ENCODE data around the gene GAMT.

Gene GAMT

DNA sequence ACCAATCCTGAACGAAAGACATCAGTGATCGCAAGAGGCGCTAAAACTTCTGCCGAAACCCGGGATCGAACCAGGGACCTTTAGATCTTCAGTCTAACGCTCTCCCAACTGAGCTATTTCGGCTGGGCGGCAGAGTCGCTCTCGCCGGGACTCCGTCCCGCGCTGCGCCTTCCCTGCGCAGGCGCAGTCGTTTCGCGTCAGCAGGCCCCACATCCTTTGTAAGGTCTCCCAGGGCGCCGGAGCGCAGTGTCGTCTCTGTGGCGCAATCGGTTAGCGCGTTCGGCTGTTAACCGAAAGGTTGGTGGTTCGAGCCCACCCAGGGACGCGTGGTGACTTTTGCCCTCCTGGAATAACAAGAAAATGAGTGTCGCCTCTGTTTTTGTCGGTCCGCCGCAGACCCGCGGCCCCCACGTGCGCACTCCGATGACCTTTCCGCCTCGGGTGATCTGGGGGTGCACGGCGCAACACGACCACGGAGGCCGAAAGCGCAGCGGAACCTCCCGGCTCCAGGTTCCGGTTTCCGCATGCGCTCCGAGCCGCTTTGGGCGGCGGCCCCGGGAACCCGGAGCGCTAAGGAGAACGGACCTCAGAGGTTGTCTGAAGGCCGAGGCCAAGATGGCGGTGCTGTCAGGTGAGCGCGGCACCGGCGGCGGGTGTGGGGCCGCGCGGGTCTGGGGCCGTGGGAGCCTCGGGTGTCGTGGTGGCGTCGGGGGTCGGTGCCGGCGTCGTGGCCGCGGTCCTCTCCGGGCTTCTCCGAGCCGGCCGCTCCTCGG, 17.8 kb downstream of the GAMT start, which contains the start of gene NDUFS7:
Gene NDUFS7, plus strand, starts transcription at position 596 of the 773 bp plus-strand sequence. Its CDS starts 20 bp downstream, at position 616.
- peak; percentile 55 for DNase-seq

DNA sequence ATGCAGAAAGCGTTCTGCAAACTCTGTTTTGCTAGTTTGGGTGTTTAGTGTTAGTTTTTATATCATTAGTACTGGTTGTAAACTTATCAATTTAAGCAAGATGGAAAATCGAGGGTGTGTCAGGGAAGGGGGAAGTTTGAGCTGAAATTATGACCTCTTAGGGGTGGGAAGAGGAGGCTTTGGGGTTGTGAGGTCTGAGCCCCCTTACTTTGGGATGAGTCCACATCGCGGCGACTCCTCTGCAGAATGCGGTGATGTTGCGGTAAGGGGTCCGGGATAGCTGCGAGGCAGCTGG, 18.4 kb downstream of the GAMT start:
- no peak for DNase-seq

DNA sequence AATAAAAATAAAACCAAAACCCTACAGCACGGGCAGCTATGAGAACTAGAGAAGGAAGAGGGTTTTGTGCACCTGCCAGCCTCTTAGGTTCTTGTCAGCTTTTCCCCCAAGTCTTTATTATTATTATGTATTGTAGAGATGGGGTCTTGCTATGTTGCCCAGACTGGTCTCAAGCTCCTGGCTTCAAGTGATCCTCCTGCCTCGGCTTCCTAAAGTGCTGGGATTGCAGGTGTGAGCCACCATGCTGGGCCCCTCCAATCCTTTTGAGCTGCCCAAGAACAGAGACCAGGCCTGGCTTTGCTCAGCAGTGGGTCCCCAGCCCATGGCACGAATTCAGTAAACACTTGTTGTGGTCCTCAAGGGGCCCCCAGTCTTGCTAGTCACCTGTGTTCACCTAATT, 19.1 kb downstream of the GAMT start:
- DNase-seq, result no peak

DNA sequence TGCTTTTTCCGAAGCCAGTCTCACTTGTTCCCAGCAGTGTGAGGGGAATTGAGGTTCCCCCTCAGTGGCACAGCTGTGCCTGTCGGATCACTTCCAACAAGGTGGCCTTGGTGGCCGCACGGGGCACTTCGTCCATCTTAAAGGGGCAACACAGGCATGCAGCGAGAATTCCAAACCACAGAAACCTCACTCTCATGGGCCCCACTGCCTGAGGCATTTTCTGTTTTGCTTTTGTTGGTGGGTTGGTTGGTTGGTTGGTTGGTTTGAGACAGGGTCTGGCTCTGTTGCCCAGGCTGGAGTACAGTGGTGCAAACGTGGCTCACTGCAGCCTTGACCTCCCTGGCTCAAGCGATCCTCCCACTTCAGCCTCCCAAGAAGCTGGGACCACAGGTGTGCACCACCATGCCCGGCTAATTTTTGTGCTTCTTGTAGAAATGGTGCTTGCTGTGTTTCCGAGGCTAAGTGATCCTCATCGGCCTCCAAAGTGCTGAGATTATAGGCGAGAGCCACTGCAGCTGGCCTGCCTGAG, 21.3 kb downstream of the GAMT start:
- no peak for DNase-seq

DNA sequence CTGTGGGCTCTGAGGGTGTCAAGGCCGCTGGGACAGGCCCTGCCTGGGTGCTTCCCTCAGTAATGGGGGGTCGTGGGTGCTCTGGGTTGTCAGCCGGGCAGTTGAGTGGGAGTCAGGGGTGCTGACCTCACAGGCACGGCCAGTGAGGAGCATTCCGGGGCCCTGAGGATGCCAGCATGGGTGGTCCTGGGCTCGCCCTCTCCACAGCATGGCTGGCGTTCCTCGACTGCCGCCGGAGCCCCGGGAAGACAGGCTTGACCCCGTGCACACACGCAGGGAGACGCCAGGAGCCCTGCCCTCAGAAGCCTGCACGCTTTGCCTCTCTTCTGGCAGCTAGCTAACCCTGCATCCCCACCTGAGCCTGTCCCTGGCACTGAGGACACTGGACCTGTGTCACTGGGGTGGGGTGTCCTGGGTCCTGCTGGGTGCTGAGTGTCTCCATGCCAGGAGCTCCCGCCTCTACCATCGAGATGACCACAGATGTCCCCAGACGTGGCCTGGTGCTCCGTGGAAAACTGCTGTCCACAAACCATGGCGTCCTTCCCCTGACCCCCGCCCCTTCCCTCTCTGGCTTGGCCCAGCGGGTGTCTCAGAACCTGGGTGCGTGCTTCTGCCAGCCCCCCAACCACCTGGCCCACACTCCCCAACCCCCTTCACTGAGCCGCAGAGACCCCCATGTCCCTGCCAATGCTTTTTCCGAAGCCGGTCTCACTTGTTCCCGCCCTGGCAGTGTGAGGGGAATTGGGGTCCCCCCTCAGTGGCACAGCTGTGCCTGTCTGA, 22.0 kb downstream of the GAMT start:
- DNase-seq, result no peak

DNA sequence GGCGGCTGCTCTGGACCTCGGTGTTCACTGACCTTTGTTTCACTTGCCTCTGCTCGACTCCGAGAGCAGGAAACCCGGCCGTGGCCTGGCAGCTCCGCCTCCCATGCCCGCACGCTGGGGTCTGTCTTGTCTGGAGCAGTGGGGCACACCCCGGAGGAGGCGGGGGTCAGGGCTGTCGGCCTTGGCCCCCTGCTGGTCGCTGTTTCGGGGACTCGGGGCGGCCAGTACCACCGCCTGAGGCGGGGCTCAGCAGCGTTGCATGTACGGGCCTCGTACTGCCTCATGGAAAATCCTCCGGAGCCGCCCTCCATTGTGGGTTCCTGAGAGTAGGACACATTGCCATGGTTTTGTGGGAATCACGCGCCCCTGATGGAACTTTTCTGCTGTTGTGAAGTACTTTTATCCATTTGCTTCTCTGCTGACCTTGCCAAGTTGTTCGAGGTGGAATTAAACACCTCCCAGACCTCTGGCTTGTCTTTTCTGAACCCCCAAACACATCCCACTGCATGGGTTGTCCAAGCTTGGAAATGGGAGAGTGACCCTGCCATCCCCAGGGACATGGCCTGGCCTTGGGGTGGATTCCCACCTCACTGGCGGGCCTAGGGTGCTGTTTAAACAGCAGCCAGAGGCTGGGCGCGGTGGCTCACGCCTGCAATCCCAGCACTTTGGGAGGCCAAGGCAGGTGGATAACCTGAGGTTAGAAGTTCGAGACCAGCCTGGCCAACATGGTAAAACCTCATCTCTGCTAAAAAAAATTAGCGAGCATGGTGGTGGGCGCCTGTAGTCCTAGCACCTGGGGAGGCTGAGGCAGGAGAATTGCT, 23.2 kb downstream of the GAMT start:
- DNase-seq, result no peak

DNA sequence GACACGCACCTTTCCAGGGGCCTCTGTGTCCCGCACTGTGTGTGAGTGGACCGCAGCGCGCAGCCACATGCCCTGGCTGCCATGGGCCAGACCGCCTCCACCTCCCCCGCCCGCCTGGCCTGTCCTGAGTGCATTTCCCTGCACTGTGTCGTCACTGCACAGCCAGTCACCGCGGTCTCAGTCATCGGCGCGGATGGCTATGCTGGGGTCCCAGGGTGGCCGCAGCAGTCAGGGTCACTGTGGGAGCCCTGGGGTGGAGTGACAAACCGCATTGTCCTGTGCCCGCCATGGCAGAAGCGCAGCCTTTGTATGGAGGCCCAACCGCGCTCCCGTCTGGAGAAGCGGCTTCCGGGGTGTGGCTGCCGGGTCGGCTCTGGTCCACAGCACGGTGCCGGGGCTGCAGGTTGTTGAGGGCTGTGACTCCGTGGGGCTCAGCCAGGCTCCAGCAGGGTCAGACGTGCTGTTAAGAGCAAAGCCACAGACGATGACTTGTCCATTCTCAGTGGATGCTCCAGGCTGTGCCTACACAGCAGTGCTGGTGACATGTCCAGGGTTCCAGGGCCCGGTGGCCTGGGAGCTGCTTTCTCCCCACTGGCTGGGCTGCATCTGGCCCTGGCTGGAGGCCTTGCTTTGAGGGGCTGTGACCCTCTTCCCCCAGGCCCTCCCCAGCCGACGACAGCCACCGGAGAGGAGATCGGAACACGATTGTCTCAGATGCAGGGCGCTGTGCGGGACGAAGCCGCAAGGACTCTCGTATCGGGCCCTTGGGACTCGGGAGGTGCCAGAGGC, 24.0 kb downstream of the GAMT start:
- no peak for DNase-seq

DNA sequence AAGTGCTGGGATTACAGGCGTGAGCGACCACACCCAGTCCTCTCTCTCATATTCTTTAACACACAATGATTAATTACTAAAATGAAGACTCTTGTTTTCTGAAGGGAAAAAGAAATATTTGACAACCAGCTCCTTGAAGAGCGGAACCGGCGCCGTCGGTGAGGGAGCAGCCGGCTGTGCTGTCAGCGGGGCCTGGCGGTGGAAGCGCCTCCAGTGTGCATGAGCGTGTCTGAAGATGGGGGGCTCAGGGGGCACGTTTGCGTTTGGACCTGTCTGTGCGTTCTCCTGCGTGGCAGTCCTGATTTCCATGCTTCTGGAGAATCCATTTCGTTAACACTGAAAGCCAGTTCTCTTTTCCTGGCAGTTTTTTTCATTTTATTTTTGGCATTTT, 24.9 kb downstream of the GAMT start:
- no peak for DNase-seq

DNA sequence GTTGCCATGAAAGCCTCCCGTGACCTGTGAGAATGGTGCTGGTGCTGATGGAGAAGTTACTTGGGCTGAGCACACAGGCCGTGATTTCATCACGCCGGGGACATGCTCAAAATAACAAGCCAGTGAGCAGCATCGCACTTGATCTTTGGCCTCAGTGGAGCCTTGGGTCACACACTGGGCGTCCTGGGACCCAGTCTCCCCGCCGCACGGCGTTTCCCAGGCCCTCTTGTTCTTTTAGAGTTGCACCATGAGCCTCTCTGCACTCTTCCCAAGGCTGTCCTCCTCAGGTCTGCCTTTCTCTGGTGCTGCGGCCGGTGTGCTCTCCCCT, 27.1 kb downstream of the GAMT start:
- no peak for DNase-seq

DNA sequence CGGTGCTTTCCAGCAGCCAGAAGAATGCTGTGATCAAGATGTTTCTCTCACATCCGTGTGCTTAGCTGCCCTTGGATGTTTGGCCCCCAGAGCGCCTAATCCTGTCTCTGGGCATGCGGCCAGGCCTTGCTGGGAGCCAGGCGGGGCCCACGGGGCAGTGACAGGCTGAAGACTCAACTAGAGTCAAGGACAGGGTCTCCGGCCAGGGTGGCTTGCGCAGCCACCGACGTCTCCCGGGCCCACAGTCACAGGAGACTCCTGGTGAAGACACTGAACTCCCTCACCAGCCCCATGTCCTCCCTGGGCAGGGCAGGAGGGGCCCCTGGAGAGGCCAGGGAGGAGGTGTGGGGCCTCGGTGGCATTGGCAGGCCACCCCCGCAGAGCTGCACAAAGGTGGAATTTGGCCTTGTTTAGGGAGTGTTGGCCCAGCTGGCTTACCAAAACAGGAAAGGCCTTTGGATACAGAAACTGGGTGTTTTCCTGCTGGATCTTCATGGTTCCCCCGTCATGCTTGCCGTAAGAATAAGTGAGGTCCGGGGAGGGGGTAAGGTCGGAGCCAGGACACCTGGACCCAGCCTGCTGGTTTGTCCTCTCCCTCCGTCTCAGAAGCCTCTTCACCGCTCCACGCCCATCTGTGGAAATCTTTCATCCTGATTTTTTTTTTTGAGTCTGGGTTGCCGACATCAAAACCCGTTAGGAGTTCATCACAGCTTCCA, 27.6 kb downstream of the GAMT start:
- no peak for DNase-seq

DNA sequence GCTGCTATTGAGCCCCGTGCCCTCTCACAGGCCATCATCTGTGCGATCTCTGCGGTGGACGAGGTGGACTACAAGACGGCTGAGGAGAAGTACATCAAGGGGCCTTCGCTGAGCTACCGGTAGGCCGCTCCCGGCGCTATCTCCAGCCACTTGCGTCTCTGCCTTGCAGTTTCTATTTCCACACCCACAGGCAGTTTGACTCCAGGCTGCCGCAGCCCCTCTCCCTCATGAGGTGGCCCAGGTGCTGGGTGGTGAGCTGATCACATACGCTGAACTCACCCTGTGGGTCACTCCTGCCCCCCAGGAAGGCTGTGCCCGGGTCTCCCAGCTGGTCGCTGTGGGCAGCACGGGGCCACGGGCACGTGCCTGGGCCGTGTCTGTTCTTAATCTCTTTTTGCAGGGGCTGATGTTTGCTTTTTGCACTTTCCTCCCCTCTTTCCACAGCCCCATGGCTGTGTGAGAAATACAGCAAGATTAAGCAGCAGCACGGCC, 28.3 kb downstream of the GAMT start:
- DNase-seq, result no peak

DNA sequence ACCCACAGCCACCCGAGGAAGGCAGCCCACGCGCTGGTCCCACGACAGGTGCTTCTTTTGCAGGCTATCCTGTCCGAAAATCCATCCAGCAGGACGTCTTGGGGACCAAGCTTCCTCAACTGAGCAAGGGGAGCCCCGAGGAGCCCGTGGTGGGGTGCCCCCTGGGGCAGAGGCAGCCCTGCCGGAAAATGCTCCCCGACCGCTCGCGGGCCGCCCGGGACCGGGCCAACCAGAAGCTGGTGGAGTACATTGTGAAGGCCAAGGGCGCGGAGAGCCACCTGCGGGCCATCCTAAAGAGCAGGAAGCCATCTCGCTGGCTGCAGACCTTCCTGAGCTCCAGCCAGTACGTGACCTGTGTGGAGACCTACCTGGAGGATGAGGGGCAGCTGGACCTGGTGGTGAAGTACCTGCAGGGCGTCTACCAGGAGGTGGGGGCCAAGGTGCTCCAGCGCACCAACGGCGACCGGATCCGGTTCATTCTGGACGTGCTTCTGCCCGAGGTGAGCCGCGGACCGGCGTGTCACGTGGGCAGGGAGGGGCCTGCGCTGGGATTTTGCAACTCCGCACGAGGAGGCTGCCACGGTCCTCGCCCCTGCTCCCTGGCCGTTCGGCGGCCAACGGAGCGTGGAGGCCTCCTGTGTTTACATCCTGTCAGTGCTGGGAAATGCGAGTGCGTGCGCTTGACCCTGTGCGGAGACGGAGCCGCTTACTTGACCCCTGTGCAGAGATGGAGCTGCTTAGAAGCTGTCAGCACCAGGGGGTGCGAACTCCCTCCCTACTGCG, 30.6 kb downstream of the GAMT start:
- DNase-seq, result no peak

DNA sequence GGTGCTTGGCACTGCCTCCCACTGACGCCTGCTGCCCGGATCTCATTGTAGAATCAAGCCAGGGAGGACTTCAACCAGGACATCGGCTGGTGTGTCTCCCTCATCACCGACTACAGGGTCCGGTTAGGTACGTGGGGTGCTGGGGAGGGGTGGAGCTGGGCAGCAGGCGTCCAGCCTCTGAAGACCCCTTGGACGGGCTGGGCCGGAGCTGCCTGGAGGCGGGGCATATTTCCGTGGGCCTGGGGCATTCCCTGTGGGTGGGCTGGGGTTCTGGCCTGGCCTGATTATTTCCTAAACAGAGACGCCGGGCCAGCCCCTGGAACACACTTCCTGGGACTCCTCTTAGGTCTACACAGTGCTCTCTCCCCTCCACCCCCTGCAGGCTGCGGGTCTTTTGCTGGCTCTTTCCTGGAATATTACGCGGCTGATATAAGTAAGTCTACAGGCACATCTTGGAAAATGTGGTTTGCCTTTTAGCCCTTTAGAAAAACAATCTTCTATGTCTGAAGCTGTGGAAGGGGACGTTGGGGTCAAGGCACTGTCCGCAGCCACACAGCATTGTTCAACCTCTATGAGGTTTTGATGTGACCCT, 32.0 kb downstream of the GAMT start:
- DNase-seq, result no peak

DNA sequence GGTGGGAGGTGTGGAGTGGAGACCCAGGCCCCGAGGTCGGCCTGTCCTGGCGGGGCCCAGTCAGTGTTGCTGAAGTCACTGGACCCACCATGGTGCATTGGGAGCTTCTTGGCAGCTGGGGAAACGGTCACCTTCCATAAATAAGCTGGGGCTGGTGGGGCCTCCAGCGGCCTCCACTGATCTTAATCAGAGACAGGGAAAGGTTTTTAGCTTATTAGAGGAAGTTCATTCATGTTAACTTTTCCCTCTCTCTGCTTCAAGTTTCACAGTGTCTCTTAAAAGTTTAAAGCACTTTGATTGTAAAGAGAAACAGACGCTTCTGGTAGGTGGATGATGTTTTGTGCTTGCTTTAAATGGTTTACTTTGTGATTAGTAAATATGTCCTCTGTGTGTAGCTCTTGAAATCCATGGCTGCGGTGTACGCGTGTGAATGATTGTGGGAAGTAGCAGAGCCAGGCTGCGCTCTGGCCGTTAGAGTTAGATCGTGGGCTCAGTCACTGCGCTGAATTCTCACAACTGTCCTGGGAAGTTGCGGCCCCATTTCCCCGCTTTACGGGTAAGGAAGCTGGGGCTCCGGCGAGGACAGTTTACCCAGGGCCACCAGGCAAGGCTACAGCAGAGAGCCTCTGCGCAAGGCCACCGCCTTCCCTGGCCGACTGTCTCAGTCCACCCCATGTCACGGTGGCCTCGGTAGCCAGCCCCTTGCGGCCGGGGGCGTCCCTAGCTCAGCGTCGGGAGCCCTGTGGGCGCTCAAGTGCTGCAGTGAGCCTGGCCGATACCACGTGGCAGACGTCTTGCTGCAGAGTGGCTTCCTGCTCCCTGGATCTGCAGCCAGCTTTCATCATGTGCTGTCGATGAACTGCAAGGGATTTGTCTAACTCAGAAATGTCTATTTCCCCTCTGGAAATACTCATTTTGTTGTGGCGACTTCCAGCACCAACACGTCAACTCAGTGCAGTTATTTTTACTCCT, 34.2 kb downstream of the GAMT start:
- DNase-seq, result no peak

DNA sequence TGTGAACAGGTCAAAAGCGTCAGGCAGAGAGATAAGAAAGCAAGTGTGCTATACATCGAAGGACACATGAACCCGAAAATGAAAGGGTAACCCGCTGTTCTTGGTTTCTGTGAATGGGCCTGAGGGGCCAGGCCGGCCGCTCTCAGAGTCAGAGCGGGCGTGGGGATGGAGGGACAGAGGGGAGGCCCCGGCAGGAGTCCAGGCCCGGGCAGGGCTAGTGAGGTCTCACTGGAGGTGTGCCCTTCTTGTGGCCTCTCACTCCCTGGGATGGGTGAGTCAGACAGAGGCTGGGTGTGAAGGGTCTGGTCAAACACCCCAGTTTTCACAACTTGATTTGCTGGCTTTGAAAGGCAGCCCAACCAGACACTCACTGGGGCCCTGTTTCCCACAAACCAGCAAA, 35.0 kb downstream of the GAMT start:
- no peak for DNase-seq

DNA sequence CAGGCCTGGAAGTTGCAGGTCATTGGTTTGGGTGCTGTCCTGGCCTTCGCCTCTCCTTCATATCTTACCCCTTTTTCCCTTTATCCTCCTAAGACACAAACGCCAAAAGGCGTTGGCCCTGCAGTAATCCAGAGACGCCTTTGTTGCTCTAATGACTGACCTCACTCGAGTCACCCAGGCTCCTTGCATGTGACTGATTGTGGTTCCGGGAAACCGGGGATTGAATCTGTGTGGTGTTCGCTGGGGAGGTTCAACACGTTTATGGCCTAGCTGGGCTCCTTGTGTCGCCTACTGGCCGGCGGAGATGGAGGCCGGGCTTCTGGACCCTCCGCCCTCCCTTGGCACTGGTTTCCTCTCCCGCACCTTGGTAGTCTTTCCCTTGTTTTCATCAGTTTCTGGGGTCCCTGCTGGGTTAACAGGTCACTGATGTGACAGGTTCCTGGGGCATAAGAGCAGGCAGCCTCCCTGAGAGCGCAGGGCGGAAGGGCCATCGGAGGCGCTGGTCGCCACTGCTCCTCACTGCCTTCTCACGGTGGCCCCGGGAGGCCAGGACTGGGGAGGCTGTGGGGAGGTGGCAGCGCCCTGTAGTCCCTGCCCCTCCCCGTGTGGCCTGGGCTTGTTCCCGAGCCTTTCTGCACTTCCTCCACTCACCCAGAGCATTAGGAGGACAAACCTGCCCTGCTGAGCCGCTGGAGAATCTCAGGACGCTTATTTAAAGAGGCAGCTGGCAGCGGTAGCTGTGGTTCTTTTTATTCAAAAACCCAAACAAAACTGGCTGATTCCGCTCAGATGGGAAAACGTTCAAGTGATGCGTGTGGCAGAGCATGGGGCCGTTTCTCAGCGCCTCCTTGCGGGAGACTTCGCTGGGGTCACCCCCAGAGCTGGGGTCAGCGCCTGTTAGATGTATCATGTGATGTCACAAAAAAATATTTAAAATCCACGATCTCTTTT, 35.7 kb downstream of the GAMT start:
- no peak for DNase-seq

DNA sequence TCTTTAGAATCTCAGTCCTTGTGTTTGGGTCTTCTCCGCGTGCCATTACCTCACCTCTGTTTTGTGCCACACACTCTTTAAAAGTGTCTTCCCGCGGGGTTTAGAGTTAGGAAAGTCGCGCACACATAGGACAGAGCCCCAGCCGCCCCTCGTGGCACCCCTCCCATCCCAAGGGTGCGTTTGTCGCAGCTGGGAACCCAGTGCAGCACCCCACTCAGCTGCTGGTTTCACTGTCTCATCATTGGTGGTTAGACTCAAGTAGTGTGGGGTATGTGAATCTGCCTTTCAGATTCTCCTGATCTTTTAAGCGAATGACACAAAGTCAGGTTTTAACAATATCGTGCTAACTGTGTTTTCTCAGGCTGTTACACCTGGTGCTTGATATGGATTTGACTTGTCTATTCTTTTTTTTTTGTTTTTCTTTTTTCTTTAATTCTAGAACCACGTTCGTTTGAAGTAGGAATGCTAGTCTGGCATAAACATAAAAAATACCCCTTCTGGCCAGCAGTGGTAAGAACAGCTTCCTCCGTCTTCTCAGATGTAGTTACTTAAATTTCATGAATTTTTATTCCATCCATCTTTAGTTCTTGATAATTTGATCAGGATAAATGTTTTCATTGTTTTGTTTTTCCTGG, 37.2 kb downstream of the GAMT start:
- no peak for DNase-seq

DNA sequence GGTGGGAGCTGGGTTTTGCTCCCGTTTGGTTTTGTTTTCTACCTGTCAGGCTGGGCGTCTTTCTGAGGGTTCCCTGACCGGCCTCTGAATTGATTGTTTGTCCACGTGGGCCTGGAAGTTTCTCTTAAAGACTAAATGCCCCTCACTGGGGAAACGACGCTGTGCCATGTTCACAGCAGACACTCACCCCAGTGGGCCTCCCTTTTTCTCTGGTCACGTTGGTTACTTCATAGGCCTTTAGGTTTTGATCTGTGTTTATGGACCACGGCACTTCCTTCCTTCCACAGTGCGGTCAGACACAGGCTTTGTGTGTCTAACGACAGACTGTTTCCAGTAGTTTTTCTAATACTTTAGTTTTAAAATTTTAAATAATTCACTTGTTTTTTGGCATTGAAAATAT, 37.7 kb downstream of the GAMT start:
- DNase-seq, result no peak

Data from DMS153 (cell line).